Dendritic cell treated with granulocyte-macrophage colony-stimulating factor and Interleukin-4, amounts not matched to agents 40 ng/mL and 50 ng/mL, for 4 days (primary cell): ENCODE measurements around the gene FAM107B.
A peak's percentile ranks its signal among the peaks of the same experiment; 100 is the strongest.

ENCODE experiments used
- H3K27ac Mint-ChIP-seq: one replicate; pipeline ENCODE4 v1.8.0; 2022; ENCODE audit warnings: mild to moderate bottlenecking, mixed read lengths
- H3K27me3 Mint-ChIP-seq: one replicate; pipeline ENCODE4 v1.8.0; 2022; ENCODE audit warnings: mild to moderate bottlenecking, mixed read lengths
- H3K36me3 Mint-ChIP-seq: one replicate; pipeline ENCODE4 v1.8.0; 2022; ENCODE audit warnings: low read depth, mixed read lengths
- H3K4me1 Mint-ChIP-seq: one replicate; pipeline ENCODE4 v1.8.0; 2022; ENCODE audit warnings: low read depth, mixed read lengths
- H3K4me3 Mint-ChIP-seq: one replicate; pipeline ENCODE4 v1.8.0; 2022; ENCODE audit warnings: mild to moderate bottlenecking, moderate library complexity, mixed read lengths
- H3K9me3 Mint-ChIP-seq: one replicate; pipeline ENCODE4 v1.8.0; 2022; ENCODE audit warnings: mixed read lengths
- intact Hi-C: fragments of 100-400 bp; cut with micrococcal nuclease; formaldehyde crosslinking; loops from one replicate; pipeline ENCODE4 v1.15.0; 2022

The FAM107B gene

GRCh38 chr10:14574291-14574690 lies 200.4 kb downstream of the FAM107B start:
- no peaks in the 10 kb centered on the region for H3K27me3 Mint-ChIP-seq
- no peak overlapping the region for H3K27ac Mint-ChIP-seq
- intact Hi-C loops = no loop called here
- no peaks in the 10 kb centered on the region for H3K36me3 Mint-ChIP-seq
- H3K4me1 Mint-ChIP-seq = peaks cover 40% of the 10 kb centered on the region
- no peak overlapping the region for H3K4me3 Mint-ChIP-seq
- H3K9me3 Mint-ChIP-seq = no peaks in the 10 kb centered on the region

- Mint-ChIP-seq H3K4me3 (no peak overlapping the region), H3K36me3 (peaks cover under 1% of the 10 kb centered on the region), H3K27me3 (no peaks in the 10 kb centered on the region), H3K4me1 (peaks cover 39% of the 10 kb centered on the region), H3K9me3 (no peaks in the 10 kb centered on the region), H3K27ac (no peak overlapping the region)
- intact Hi-C loops = no loop called here
These were observed 200.9 kb downstream of the FAM107B start for GRCh38 chr10:14573666-14574261.

GRCh38 chr10:14572811-14573210 lies 201.9 kb downstream of the FAM107B start:
- H3K9me3 Mint-ChIP-seq = no peaks in the 10 kb centered on the region
- H3K27ac Mint-ChIP-seq = peak overlapping the region; percentile 32
- H3K36me3 Mint-ChIP-seq = peaks cover 10% of the 10 kb centered on the region
- H3K4me1 Mint-ChIP-seq = peaks cover 36% of the 10 kb centered on the region
- no peak overlapping the region for H3K4me3 Mint-ChIP-seq
- H3K27me3 Mint-ChIP-seq = no peaks in the 10 kb centered on the region
- intact Hi-C loops = no loop called here

- Mint-ChIP-seq H3K4me1 (peaks cover 35% of the 10 kb centered on the region), H3K9me3 (no peaks in the 10 kb centered on the region), H3K36me3 (peaks cover 16% of the 10 kb centered on the region), H3K27ac (peak overlapping the region; percentile 60), H3K4me3 (no peak overlapping the region), H3K27me3 (no peaks in the 10 kb centered on the region)
- intact Hi-C loops = no loop called here
These were observed 202.7 kb downstream of the FAM107B start for GRCh38 chr10:14571866-14572507.

GRCh38 chr10:14570800-14571199 lies 203.9 kb downstream of the FAM107B start:
- no peaks in the 10 kb centered on the region for H3K27me3 Mint-ChIP-seq
- H3K4me1 Mint-ChIP-seq = peaks cover 42% of the 10 kb centered on the region
- H3K9me3 Mint-ChIP-seq = no peaks in the 10 kb centered on the region
- peaks cover 22% of the 10 kb centered on the region for H3K36me3 Mint-ChIP-seq
- H3K4me3 Mint-ChIP-seq = no peak overlapping the region
- H3K27ac Mint-ChIP-seq = peak overlapping the region; percentile 30
- intact Hi-C loops = no loop called here

GRCh38 chr10:14569274-14570060 lies 205.2 kb downstream of the FAM107B start:
- Mint-ChIP-seq H3K36me3 (peaks cover 22% of the 10 kb centered on the region), H3K9me3 (no peaks in the 10 kb centered on the region), H3K4me3 (no peak overlapping the region), H3K4me1 (peaks cover 56% of the 10 kb centered on the region), H3K27me3 (no peaks in the 10 kb centered on the region), H3K27ac (no peak overlapping the region)
- intact Hi-C loops = no loop called here

GRCh38 chr10:14567421-14567820 lies 207.3 kb downstream of the FAM107B start:
- Mint-ChIP-seq H3K4me3 (no peak overlapping the region), H3K36me3 (peaks cover 22% of the 10 kb centered on the region)
- intact Hi-C loops = no loop called here

GRCh38 chr10:14566498-14566897 lies 208.2 kb downstream of the FAM107B start:
- Mint-ChIP-seq H3K27ac (no peak overlapping the region), H3K27me3 (no peaks in the 10 kb centered on the region), H3K36me3 (peaks cover 22% of the 10 kb centered on the region), H3K4me1 (peaks cover 60% of the 10 kb centered on the region), H3K4me3 (no peak overlapping the region), H3K9me3 (no peaks in the 10 kb centered on the region)
- intact Hi-C loops = no loop called here

More at GRCh38 chr10:14567421-14567820, 207.3 kb downstream of the FAM107B start:
- Mint-ChIP-seq H3K27me3 (no peaks in the 10 kb centered on the region), H3K27ac (no peak overlapping the region), H3K9me3 (no peaks in the 10 kb centered on the region), H3K4me1 (peaks cover 62% of the 10 kb centered on the region)

GRCh38 chr10:14565199-14565598 lies 209.5 kb downstream of the FAM107B start:
- Mint-ChIP-seq H3K4me3 (no peak overlapping the region), H3K4me1 (peaks cover 66% of the 10 kb centered on the region), H3K9me3 (no peaks in the 10 kb centered on the region), H3K27me3 (no peaks in the 10 kb centered on the region), H3K27ac (peak overlapping the region; percentile 23), H3K36me3 (peaks cover 22% of the 10 kb centered on the region)
- intact Hi-C loops = no loop called here

- H3K27ac Mint-ChIP-seq = peak overlapping the region; percentile 49
- peak overlapping the region; percentile 30 for H3K4me3 Mint-ChIP-seq
- H3K36me3 Mint-ChIP-seq = peaks cover 22% of the 10 kb centered on the region
- peaks cover 70% of the 10 kb centered on the region for H3K4me1 Mint-ChIP-seq
- H3K9me3 Mint-ChIP-seq = no peaks in the 10 kb centered on the region
- no peaks in the 10 kb centered on the region for H3K27me3 Mint-ChIP-seq
- intact Hi-C loops = loop anchor here (5.0 kb wide), 1 partner anchor 38 kb away; no protein-coding TSS in a partner anchor
These were observed 210.4 kb downstream of the FAM107B start for GRCh38 chr10:14564268-14564744.

- Mint-ChIP-seq H3K9me3 (no peaks in the 10 kb centered on the region), H3K27ac (peak overlapping the region; percentile 49), H3K4me3 (no peak overlapping the region), H3K27me3 (no peaks in the 10 kb centered on the region), H3K4me1 (peaks cover 77% of the 10 kb centered on the region), H3K36me3 (peaks cover 18% of the 10 kb centered on the region)
- intact Hi-C loops = loop anchor here (5.0 kb wide), 1 partner anchor 39 kb away; no protein-coding TSS in a partner anchor
These were observed 211.2 kb downstream of the FAM107B start for GRCh38 chr10:14563359-14563940.

GRCh38 chr10:14563076-14563336 lies 211.7 kb downstream of the FAM107B start:
- Mint-ChIP-seq H3K36me3 (peaks cover 14% of the 10 kb centered on the region), H3K27me3 (no peaks in the 10 kb centered on the region), H3K4me1 (peaks cover 75% of the 10 kb centered on the region), H3K9me3 (no peaks in the 10 kb centered on the region), H3K4me3 (no peak overlapping the region), H3K27ac (no peak overlapping the region)
- intact Hi-C loops = loop anchor here (5.0 kb wide), 1 partner anchor 39 kb away; no protein-coding TSS in a partner anchor

GRCh38 chr10:14562218-14563075 lies 212.2 kb downstream of the FAM107B start:
- Mint-ChIP-seq H3K36me3 (peaks cover 9% of the 10 kb centered on the region), H3K4me3 (no peak overlapping the region), H3K27me3 (no peaks in the 10 kb centered on the region)

More at GRCh38 chr10:14562218-14563075, 212.2 kb downstream of the FAM107B start:
- Mint-ChIP-seq H3K4me1 (peaks cover 78% of the 10 kb centered on the region), H3K27ac (no peak overlapping the region), H3K9me3 (no peaks in the 10 kb centered on the region)
- intact Hi-C loops = loop anchor here (5.0 kb wide), 1 partner anchor 40 kb away; no protein-coding TSS in a partner anchor
